Thoracic aorta (tissue), 2 donors: ENCODE data around the gene ARHGAP35. TPM values are rescaled to one million over a fixed set of nuclear protein-coding genes. Genes with fewer than 3 reads are reported as not detected.

ENCODE experiments used
- ATAC-seq: fragments of 150-250 bp; one replicate; pipeline ENCODE4 v1.8.0; 2017; ENCODE audit warnings: low read depth; ENCODE audit not compliant: insufficient number of reproducible peaks, low FRiP score
- DNase-seq: peaks from one replicate; pipeline ENCODE4 v3.0.0-alpha.2; 2020; ENCODE audit warnings: low spot score
- H3K27ac ChIP-seq, 2 donors: fragments of 200-600 bp; sonication (generic); 1 replicate in 1 of 2; 2 replicates in 1 of 2; pipeline ENCODE4 v1.5.1; 2016; ENCODE audit warnings: mild to moderate bottlenecking in 2 of 2, moderate library complexity in 2 of 2
- H3K27me3 ChIP-seq: fragments of 200-600 bp; sonication (generic); replicated peaks from 2 replicates; pipeline ENCODE4 v1.6.0; 2016; ENCODE audit warnings: mild to moderate bottlenecking; ENCODE audit not compliant: insufficient read depth
- H3K36me3 ChIP-seq: fragments of 200-600 bp; sonication (generic); one replicate; pipeline ENCODE4 v1.5.1; 2016
- H3K4me1 ChIP-seq, 2 donors: fragments of 200-600 bp; sonication (generic); 1 replicate in 1 of 2; 2 replicates in 1 of 2; pipeline versions ENCODE4 v1.5.1 to v1.6.0; 2016; ENCODE audit warnings: low read depth in 2 of 2, mild to moderate bottlenecking in 1 of 2; ENCODE audit not compliant: control insufficient read depth in 1 of 2
- H3K4me3 ChIP-seq: fragments of 200-600 bp; sonication (generic); 2 replicates; pipeline ENCODE4 v1.5.1; 2016; ENCODE audit warnings: mild to moderate bottlenecking
- H3K9me3 ChIP-seq: fragments of 200-600 bp; sonication (generic); 2 replicates; pipeline ENCODE4 v1.5.1; 2016
- total RNA-seq, 2 donors: library from RNA; depleted of rRNA; stranded (reverse); fragments of >200 nt; gene quantifications; one replicate each; pipeline versions ENCODE4 v1.1.0 to v1.2.3, GENCODE V29; 2016
- TF ChIP-seq, protein P1 (sequence below): fragments of 200-600 bp; sonication (generic); IDR thresholded peaks from one replicate; pipeline ENCODE4 v1.5.1; 2019; ENCODE audit warnings: antibody characterized with exemption

Gene ARHGAP35
- total RNA-seq, 2 donors from 2014 or later, result 42.9 to 51.1 TPM

GRCh38 chr19:46838160-46838559 lies 22.6 kb upstream of the ARHGAP35 start:
- peaks cover 10 to 35% of the 10 kb centered on the region in 2 donors for H3K4me1 ChIP-seq
- DNase-seq (no peak), ATAC-seq (no peak)
- no peaks in the 10 kb centered on the region for H3K9me3 ChIP-seq
- TF ChIP-seq, protein P1, sequence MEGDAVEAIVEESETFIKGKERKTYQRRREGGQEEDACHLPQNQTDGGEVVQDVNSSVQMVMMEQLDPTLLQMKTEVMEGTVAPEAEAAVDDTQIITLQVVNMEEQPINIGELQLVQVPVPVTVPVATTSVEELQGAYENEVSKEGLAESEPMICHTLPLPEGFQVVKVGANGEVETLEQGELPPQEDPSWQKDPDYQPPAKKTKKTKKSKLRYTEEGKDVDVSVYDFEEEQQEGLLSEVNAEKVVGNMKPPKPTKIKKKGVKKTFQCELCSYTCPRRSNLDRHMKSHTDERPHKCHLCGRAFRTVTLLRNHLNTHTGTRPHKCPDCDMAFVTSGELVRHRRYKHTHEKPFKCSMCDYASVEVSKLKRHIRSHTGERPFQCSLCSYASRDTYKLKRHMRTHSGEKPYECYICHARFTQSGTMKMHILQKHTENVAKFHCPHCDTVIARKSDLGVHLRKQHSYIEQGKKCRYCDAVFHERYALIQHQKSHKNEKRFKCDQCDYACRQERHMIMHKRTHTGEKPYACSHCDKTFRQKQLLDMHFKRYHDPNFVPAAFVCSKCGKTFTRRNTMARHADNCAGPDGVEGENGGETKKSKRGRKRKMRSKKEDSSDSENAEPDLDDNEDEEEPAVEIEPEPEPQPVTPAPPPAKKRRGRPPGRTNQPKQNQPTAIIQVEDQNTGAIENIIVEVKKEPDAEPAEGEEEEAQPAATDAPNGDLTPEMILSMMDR, result no peak
- H3K27me3 ChIP-seq, result no peaks in the 10 kb centered on the region
- H3K36me3 ChIP-seq, result peaks cover 17% of the 10 kb centered on the region
- H3K27ac ChIP-seq, result no peak overlapping the region
- no peak overlapping the region for H3K4me3 ChIP-seq

DNA sequence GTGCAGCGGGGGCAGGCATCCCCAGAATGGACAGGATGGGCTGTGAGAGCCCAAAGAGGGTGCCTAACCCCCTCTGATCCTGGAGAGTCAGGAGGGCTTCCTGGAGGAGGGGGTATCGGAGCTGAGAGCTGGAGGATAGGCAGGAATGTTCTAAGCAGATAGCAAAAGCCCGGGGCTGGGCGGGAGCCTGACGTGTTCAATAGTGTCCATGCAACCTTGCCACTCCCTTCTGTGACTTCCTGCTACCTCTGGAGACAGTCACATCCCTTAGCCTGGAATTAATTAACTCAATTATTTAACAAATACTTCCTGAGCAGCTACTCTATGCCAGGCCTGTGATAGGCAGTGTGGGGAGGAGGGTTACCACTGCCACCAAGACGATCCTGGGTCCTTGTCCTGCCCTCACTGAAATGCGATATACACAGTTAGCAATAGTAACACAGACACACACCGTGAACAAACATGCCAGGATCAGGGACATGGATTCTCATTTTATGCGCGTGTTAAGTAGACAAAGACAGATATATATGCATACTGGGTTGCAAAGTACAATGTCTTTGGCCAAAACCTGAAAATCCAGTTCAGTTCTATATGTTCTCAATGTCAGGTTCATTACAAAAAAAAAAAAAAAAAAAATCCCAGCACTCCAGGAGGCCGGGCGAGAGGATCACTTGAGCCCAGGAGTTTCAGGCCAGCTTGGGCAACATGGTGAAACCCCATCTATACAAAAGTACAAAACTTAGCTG lies 20.9 kb upstream of the ARHGAP35 start:
- TF ChIP-seq, protein P1, result no peak
- Histone ChIP-seq H3K4me1 (peaks cover 10 to 29% of the 10 kb centered on the region in 2 donors), H3K36me3 (peaks cover 31% of the 10 kb centered on the region), H3K27me3 (no peaks in the 10 kb centered on the region), H3K4me3 (no peak overlapping the region), H3K9me3 (no peaks in the 10 kb centered on the region), H3K27ac (peak overlapping the region in 1 of 2 donors; percentile 1)
- ATAC-seq (no peak), DNase-seq (no peak)

DNA sequence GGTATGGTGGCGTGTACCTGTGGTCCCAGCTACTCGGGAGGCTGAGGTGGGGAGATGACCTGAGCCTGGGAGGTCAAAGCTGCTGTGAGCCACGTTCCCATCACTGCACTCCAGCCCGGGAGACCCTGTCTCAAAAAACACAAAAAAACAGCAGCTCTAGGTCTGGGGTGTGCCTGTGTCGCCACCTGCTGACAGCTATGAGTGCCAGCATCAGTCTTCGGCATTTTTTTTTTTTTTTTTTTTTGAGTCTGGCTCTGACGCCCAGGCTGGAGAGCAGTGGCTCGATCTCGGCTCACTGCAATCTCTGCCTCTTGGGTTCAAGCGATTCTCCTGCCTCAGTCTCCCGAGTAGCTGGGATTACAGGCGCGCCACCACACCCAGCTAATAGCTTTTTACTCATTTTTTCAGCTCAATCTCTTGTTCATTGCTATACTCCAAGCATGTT lies 20.3 kb upstream of the ARHGAP35 start:
- H3K4me3 ChIP-seq, result no peak overlapping the region
- H3K27ac ChIP-seq, result peak overlapping the region; percentile 78 to 81
- DNase-seq (no peak), ATAC-seq (no peak)
- peaks cover 31% of the 10 kb centered on the region for H3K36me3 ChIP-seq
- no peaks in the 10 kb centered on the region for H3K9me3 ChIP-seq
- TF ChIP-seq, protein P1, result peak; percentile 73
- no peaks in the 10 kb centered on the region for H3K27me3 ChIP-seq
- peaks cover 10 to 29% of the 10 kb centered on the region in 2 donors for H3K4me1 ChIP-seq

GRCh38 chr19:46841458-46842083 lies 19.2 kb upstream of the ARHGAP35 start:
- H3K4me1 ChIP-seq, result peaks cover 9 to 26% of the 10 kb centered on the region in 2 donors
- H3K27me3 ChIP-seq, result no peaks in the 10 kb centered on the region
- H3K4me3 ChIP-seq, result no peak overlapping the region
- peaks cover 31% of the 10 kb centered on the region for H3K36me3 ChIP-seq
- no peaks in the 10 kb centered on the region for H3K9me3 ChIP-seq
- peak overlapping the region; percentile 78 to 81 for H3K27ac ChIP-seq
- TF ChIP-seq, protein P1, result no peak
- peak; percentile 47 for DNase-seq
- ATAC-seq, result peak; percentile 45

- TF ChIP-seq, protein P1, result no peak
- no peaks in the 10 kb centered on the region for H3K27me3 ChIP-seq
These were observed 18.0 kb upstream of the ARHGAP35 start for GRCh38 chr19:46842791-46843190.

More at GRCh38 chr19:46842791-46843190, 18.0 kb upstream of the ARHGAP35 start:
- ATAC-seq, result no peak
- H3K36me3 ChIP-seq, result peaks cover 34% of the 10 kb centered on the region
- H3K4me1 ChIP-seq, result peaks cover 7 to 21% of the 10 kb centered on the region in 2 donors
- H3K27ac ChIP-seq, result no peak overlapping the region
- DNase-seq, result no peak
- H3K9me3 ChIP-seq, result no peaks in the 10 kb centered on the region
- no peak overlapping the region for H3K4me3 ChIP-seq
